Subcutaneous abdominal adipose tissue (tissue), 5 donors: ENCODE results near the gene SPECC1L.

Source experiments
- H3K27ac ChIP-seq: one replicate; pipeline ENCODE4 v1.7.0; 2013; ENCODE audit warnings: low read depth, mild to moderate bottlenecking, inconsistent platforms, low read length, moderate library complexity
- H3K27me3 ChIP-seq, 5 donors: one replicate each; pipeline ENCODE4 v1.7.0; 2013; ENCODE audit warnings: low read length in 5 of 5, inconsistent platforms in 1 of 5; ENCODE audit not compliant: control insufficient read depth in 5 of 5, insufficient read depth in 4 of 5
- H3K36me3 ChIP-seq, 5 donors: one replicate each; pipeline ENCODE4 v1.7.0; 2013; ENCODE audit warnings: low read length in 5 of 5; ENCODE audit not compliant: control insufficient read depth in 5 of 5, insufficient read depth in 5 of 5
- H3K4me1 ChIP-seq, 5 donors: one replicate each; pipeline ENCODE4 v1.7.0; 2013; ENCODE audit warnings: low read length in 5 of 5, mild to moderate bottlenecking in 3 of 5, moderate library complexity in 1 of 5; ENCODE audit not compliant: control insufficient read depth in 5 of 5, insufficient read depth in 5 of 5
- H3K4me3 ChIP-seq, 5 donors: one replicate each; pipeline ENCODE4 v1.7.0; 2013; ENCODE audit warnings: low read length in 5 of 5, low read depth in 1 of 5
- H3K9ac ChIP-seq, 5 donors: one replicate each; pipeline ENCODE4 v1.7.0; 2013; ENCODE audit warnings: low read length in 5 of 5, mild to moderate bottlenecking in 4 of 5, moderate library complexity in 3 of 5
- H3K9me3 ChIP-seq, 5 donors: one replicate each; pipeline ENCODE4 v1.7.0; 2013; ENCODE audit warnings: low read length in 5 of 5; ENCODE audit not compliant: control insufficient read depth in 5 of 5
- donor health status: healthy.
- donor health status: healthy.
- donor health status: healthy.
- donor health status: healthy.
- donor health status: healthy.

Gene SPECC1L

GRCh38 chr22:24434471-24435322, 164.1 kb downstream of the SPECC1L start:
- H3K27ac ChIP-seq = peak overlapping the region; percentile 41
- H3K9ac ChIP-seq = peak overlapping the region in 1 of 5 donors; percentile 28
- H3K36me3 ChIP-seq = no peaks in the 10 kb centered on the region
- H3K4me3 ChIP-seq = no peak overlapping the region
- H3K4me1 ChIP-seq = peaks cover 11 to 52% (median 36%) of the 10 kb centered on the region in 5 donors
- no peaks in the 10 kb centered on the region for H3K9me3 ChIP-seq
- peaks cover 0 to 5% (median 0%) of the 10 kb centered on the region in 5 donors for H3K27me3 ChIP-seq

GRCh38 chr22:24435323-24435645, 164.7 kb downstream of the SPECC1L start:
- Histone ChIP-seq H3K9ac (peak overlapping the region in 1 of 5 donors; percentile 10), H3K4me1 (peaks cover 11 to 50% (median 36%) of the 10 kb centered on the region in 5 donors), H3K36me3 (no peaks in the 10 kb centered on the region), H3K4me3 (no peak overlapping the region), H3K9me3 (no peaks in the 10 kb centered on the region), H3K27ac (peak overlapping the region; percentile 41), H3K27me3 (peaks cover 0 to 5% (median 0%) of the 10 kb centered on the region in 5 donors)

- Histone ChIP-seq H3K9me3 (no peaks in the 10 kb centered on the region), H3K27ac (peak overlapping the region; percentile 49), H3K9ac (no peak overlapping the region), H3K4me1 (peaks cover 11 to 56% (median 36%) of the 10 kb centered on the region in 5 donors), H3K27me3 (peaks cover 0 to 5% (median 0%) of the 10 kb centered on the region in 5 donors), H3K4me3 (no peak overlapping the region), H3K36me3 (peaks cover 0 to 2% (median 0%) of the 10 kb centered on the region in 5 donors)
These were observed 165.3 kb downstream of the SPECC1L start for GRCh38 chr22:24435861-24436371.

- Histone ChIP-seq H3K4me1 (peaks cover 11 to 59% (median 36%) of the 10 kb centered on the region in 5 donors), H3K36me3 (peaks cover 0 to 3% (median 0%) of the 10 kb centered on the region in 5 donors), H3K9ac (no peak overlapping the region), H3K4me3 (no peak overlapping the region), H3K27ac (peak overlapping the region; percentile 49), H3K27me3 (peaks cover 0 to 5% (median 0%) of the 10 kb centered on the region in 5 donors), H3K9me3 (no peaks in the 10 kb centered on the region)
These were observed 165.9 kb downstream of the SPECC1L start for GRCh38 chr22:24436553-24436952.

- no peak overlapping the region for H3K4me3 ChIP-seq
- H3K27me3 ChIP-seq = peaks cover 0 to 5% (median 0%) of the 10 kb centered on the region in 5 donors
- no peaks in the 10 kb centered on the region for H3K9me3 ChIP-seq
- H3K36me3 ChIP-seq = peaks cover 0 to 3% (median 0%) of the 10 kb centered on the region in 5 donors
- H3K9ac ChIP-seq = no peak overlapping the region
- peaks cover 11 to 57% (median 37%) of the 10 kb centered on the region in 5 donors for H3K4me1 ChIP-seq
- H3K27ac ChIP-seq = no peak overlapping the region
These were observed 166.5 kb downstream of the SPECC1L start for GRCh38 chr22:24437091-24437490.

GRCh38 chr22:24437741-24438328, 167.2 kb downstream of the SPECC1L start:
- Histone ChIP-seq H3K36me3 (peaks cover 0 to 3% (median 0%) of the 10 kb centered on the region in 5 donors), H3K4me1 (peaks cover 10 to 50% (median 33%) of the 10 kb centered on the region in 5 donors), H3K27ac (no peak overlapping the region), H3K27me3 (peaks cover 0 to 5% (median 0%) of the 10 kb centered on the region in 5 donors), H3K4me3 (no peak overlapping the region), H3K9ac (no peak overlapping the region), H3K9me3 (no peaks in the 10 kb centered on the region)

- Histone ChIP-seq H3K27me3 (peaks cover 0 to 2% (median 0%) of the 10 kb centered on the region in 5 donors), H3K4me3 (no peak overlapping the region), H3K4me1 (peaks cover 0 to 25% (median 10%) of the 10 kb centered on the region in 5 donors), H3K27ac (no peak overlapping the region), H3K36me3 (peaks cover 0 to 3% (median 0%) of the 10 kb centered on the region in 5 donors), H3K9ac (no peak overlapping the region), H3K9me3 (no peaks in the 10 kb centered on the region)
These were observed 169.7 kb downstream of the SPECC1L start for GRCh38 chr22:24440270-24440717.

GRCh38 chr22:24440718-24441405, 170.2 kb downstream of the SPECC1L start:
- H3K27me3 ChIP-seq = peaks cover 0 to 5% (median 0%) of the 10 kb centered on the region in 5 donors
- no peak overlapping the region for H3K27ac ChIP-seq
- H3K9me3 ChIP-seq = no peaks in the 10 kb centered on the region
- no peak overlapping the region for H3K9ac ChIP-seq
- peaks cover 0 to 19% (median 6%) of the 10 kb centered on the region in 5 donors for H3K4me1 ChIP-seq
- peaks cover 0 to 3% (median 0%) of the 10 kb centered on the region in 5 donors for H3K36me3 ChIP-seq
- no peak overlapping the region for H3K4me3 ChIP-seq

GRCh38 chr22:24441406-24442351, 171.0 kb downstream of the SPECC1L start:
- Histone ChIP-seq H3K27ac (no peak overlapping the region), H3K9ac (no peak overlapping the region), H3K9me3 (no peaks in the 10 kb centered on the region), H3K27me3 (peaks cover 0 to 5% (median 0%) of the 10 kb centered on the region in 5 donors), H3K4me1 (peaks cover 0 to 14% (median 3%) of the 10 kb centered on the region in 5 donors), H3K4me3 (no peak overlapping the region), H3K36me3 (peaks cover 0 to 3% (median 0%) of the 10 kb centered on the region in 5 donors)
